MM.1S (cell line): Measurements from ENCODE around the gene MANEAL.
"Not testable (repeated sequence)": the region's sequence is repeated elsewhere in the genome, so short reads cannot be mapped to it uniquely, and the experiment has no call there.

Experiments
- EZH2 ChIP-seq: fragments of 300-600 bp; sonication (generic); optimal IDR thresholded peaks from 2 replicates; pipeline ENCODE3; 2017; ENCODE audit warnings: low read depth, mild to moderate bottlenecking, antibody characterized with exemption, low read length, mixed read lengths
- EZH2phosphoT487 ChIP-seq: fragments of 300-600 bp; sonication (generic); IDR thresholded peaks from 2 replicates; pipeline ENCODE4 v1.6.1; 2018; ENCODE audit warnings: antibody characterized with exemption, low read length
- TF ChIP-seq, protein P1 (sequence below): fragments of 300-600 bp; sonication (generic); IDR thresholded peaks from 2 replicates; pipeline ENCODE4 v1.5.1; 2016; ENCODE audit warnings: antibody characterized with exemption, low read length, mixed read lengths

DNA sequence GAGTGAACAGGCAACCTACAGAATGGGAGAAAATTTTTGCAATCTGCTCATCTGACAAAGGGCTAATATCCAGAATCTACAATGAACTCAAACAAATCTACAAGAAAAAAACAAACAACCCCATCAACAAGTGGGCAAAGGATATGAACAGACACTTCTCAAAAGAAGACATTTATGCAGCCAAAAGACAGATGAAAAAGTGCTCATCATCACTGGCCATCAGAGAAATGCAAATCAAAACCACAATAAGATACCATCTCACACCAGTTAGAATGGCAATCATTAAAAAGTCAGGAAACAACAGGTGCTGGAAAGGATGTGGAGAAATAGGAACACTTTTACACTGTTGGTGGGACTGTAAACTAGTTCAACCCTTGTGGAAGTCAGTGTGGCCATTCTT lies 22.2 kb upstream of the MANEAL start:
- TF ChIP-seq, protein P1, sequence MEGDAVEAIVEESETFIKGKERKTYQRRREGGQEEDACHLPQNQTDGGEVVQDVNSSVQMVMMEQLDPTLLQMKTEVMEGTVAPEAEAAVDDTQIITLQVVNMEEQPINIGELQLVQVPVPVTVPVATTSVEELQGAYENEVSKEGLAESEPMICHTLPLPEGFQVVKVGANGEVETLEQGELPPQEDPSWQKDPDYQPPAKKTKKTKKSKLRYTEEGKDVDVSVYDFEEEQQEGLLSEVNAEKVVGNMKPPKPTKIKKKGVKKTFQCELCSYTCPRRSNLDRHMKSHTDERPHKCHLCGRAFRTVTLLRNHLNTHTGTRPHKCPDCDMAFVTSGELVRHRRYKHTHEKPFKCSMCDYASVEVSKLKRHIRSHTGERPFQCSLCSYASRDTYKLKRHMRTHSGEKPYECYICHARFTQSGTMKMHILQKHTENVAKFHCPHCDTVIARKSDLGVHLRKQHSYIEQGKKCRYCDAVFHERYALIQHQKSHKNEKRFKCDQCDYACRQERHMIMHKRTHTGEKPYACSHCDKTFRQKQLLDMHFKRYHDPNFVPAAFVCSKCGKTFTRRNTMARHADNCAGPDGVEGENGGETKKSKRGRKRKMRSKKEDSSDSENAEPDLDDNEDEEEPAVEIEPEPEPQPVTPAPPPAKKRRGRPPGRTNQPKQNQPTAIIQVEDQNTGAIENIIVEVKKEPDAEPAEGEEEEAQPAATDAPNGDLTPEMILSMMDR: not testable (repeated sequence)
- TF ChIP-seq EZH2phosphoT487, EZH2: not testable (repeated sequence)
